GM23338 (cell line): ENCODE data around the gene ZNF511. TPM values are rescaled to one million over a fixed set of nuclear protein-coding genes. Genes with fewer than 3 reads are reported as not detected.

ENCODE experiments used
- ATAC-seq: fragments of 200-7000 bp; cut with Tn5 transposase; 3 replicates; pipeline ENCODE4 v1.9.1; 2020
- DNase-seq: peaks from one replicate; pipeline ENCODE4 v3.0.0-alpha.2; 2015; ENCODE audit warnings: low spot score
- H2AFZ ChIP-seq: fragments of 200-600 bp; sonication (generic); 2 replicates; pipeline ENCODE4 v1.8.0; 2016; ENCODE audit warnings: antibody characterized with exemption, mild to moderate bottlenecking, moderate library complexity
- H3F3A ChIP-seq: fragments of 200-600 bp; sonication (generic); replicated peaks from 2 replicates; pipeline ENCODE4 v1.8.0; 2017; ENCODE audit warnings: antibody characterized with exemption, mixed run types, low read depth
- H3K27ac ChIP-seq: fragments of 200-600 bp; sonication (generic); 2 replicates; pipeline ENCODE4 v1.6.1; 2016; ENCODE audit warnings: low read depth
- H3K27me3 ChIP-seq: fragments of 200-600 bp; sonication (generic); 2 replicates; pipeline ENCODE4 v1.8.0; 2016; ENCODE audit warnings: mild to moderate bottlenecking, mixed run types, moderate library complexity; ENCODE audit not compliant: insufficient read depth
- H3K36me3 ChIP-seq: fragments of 200-600 bp; sonication (generic); 2 replicates; pipeline ENCODE4 v1.8.0; 2016; ENCODE audit warnings: mild to moderate bottlenecking; ENCODE audit not compliant: insufficient read depth
- H3K4me1 ChIP-seq: fragments of 200-600 bp; sonication (generic); 2 replicates; pipeline ENCODE4 v1.8.0; 2016; ENCODE audit warnings: mild to moderate bottlenecking, moderate library complexity; ENCODE audit not compliant: insufficient read depth
- H3K4me2 ChIP-seq: fragments of 200-600 bp; sonication (generic); 2 replicates; pipeline ENCODE4 v1.7.1; 2017; ENCODE audit warnings: mixed run types
- H3K4me3 ChIP-seq: fragments of 200-600 bp; sonication (generic); 2 replicates; pipeline ENCODE4 v1.6.1; 2016; ENCODE audit warnings: mixed run types
- H3K79me2 ChIP-seq: fragments of 200-600 bp; sonication (generic); replicated peaks from 2 replicates; pipeline ENCODE4 v1.8.0; 2017; ENCODE audit warnings: mild to moderate bottlenecking; ENCODE audit not compliant: insufficient read depth
- H3K9me2 ChIP-seq: fragments of 200-600 bp; sonication (generic); 2 replicates; pipeline ENCODE4 v1.8.0; 2017; ENCODE audit not compliant: insufficient read depth
- H4K20me1 ChIP-seq: fragments of 200-600 bp; sonication (generic); replicated peaks from 2 replicates; pipeline ENCODE4 v1.8.0; 2017; ENCODE audit warnings: mild to moderate bottlenecking; ENCODE audit not compliant: insufficient read depth
- H3K27ac Mint-ChIP-seq: 2 replicates; pipeline ENCODE4 v1.8.0; 2020; ENCODE audit warnings: inconsistent platforms, mild to moderate bottlenecking, moderate library complexity, mixed read lengths
- H3K27me3 Mint-ChIP-seq: 3 replicates; pipeline ENCODE4 v1.8.0; 2022; ENCODE audit warnings: low read depth, mild to moderate bottlenecking, moderate library complexity, mixed read lengths, inconsistent platforms; ENCODE audit not compliant: insufficient read depth, poor library complexity
- H3K36me3 Mint-ChIP-seq: 3 replicates; pipeline ENCODE4 v1.8.0; 2021; ENCODE audit warnings: low read depth, mild to moderate bottlenecking, inconsistent platforms, moderate library complexity, mixed read lengths
- H3K4me1 Mint-ChIP-seq: 3 replicates; pipeline ENCODE4 v1.8.0; 2020; ENCODE audit warnings: mild to moderate bottlenecking, inconsistent platforms, mixed read lengths
- H3K4me3 Mint-ChIP-seq: 3 replicates; pipeline ENCODE4 v1.8.0; 2021; ENCODE audit warnings: moderate library complexity, mild to moderate bottlenecking, inconsistent platforms, mixed read lengths
- H3K9me3 Mint-ChIP-seq: 3 replicates; pipeline ENCODE4 v1.8.0; 2020; ENCODE audit warnings: moderate library complexity, mild to moderate bottlenecking, inconsistent platforms, mixed read lengths
- CREB1 ChIP-seq: fragments of 250-450 bp; sonication (Bioruptor Pico); IDR thresholded peaks from 2 replicates; pipeline ENCODE4 v1.5.0; 2020; ENCODE audit warnings: low read depth, mild to moderate bottlenecking, moderate library complexity
- EZH2 ChIP-seq: fragments of 200-600 bp; sonication (generic); IDR thresholded peaks from one replicate; pipeline ENCODE4 v1.8.0; 2017; ENCODE audit warnings: antibody characterized with exemption, mild to moderate bottlenecking, low read depth; ENCODE audit not compliant: unreplicated experiment
- EZH2phosphoT487 ChIP-seq: fragments of 200-600 bp; sonication (generic); IDR thresholded peaks from one replicate; pipeline ENCODE4 v1.8.1; 2018; ENCODE audit warnings: antibody characterized with exemption; ENCODE audit not compliant: unreplicated experiment
- STAT1 ChIP-seq: IDR thresholded peaks from one replicate; pipeline ENCODE4 v1.6.1; 2016; ENCODE audit warnings: antibody characterized with exemption; ENCODE audit not compliant: unreplicated experiment
- ZNF114 ChIP-seq: fragments of 250-450 bp; sonication (Bioruptor Pico); IDR thresholded peaks from 2 replicates; pipeline ENCODE4 v1.5.0; 2020; ENCODE audit warnings: mild to moderate bottlenecking, moderate library complexity
- ZNF331 ChIP-seq: fragments of 250-450 bp; sonication (Bioruptor Pico); IDR thresholded peaks from 2 replicates; pipeline ENCODE4 v1.5.0; 2020; ENCODE audit warnings: low read depth, mild to moderate bottlenecking, moderate library complexity
- polyA plus RNA-seq: library from polyadenylated mRNA; unstranded; fragments of >200 nt; fragmentation: Nextera tagmentation; extraction: Ambion mirVana; gene quantifications from 2 replicates; pipeline ENCODE4 v1.2.1, GENCODE V29; 2016
- total RNA-seq: library from RNA; depleted of rRNA; stranded (reverse); fragments of >200 nt; shearing (Covaris generic); gene quantifications from 2 replicates; pipeline ENCODE4 v1.2.3, GENCODE V29; 2014
- TF ChIP-seq, protein P1 (sequence below), 2 experiments: fragments of 200-600 bp in 1 of 2; sonication (generic) in 1 of 2; conservative IDR thresholded peaks; 2 replicates each; pipeline versions ENCODE4 v1.5.1 to v1.6.1; 2016 to 2017; ENCODE audit warnings: antibody characterized with exemption in 2 of 2, low read depth in 2 of 2, mild to moderate bottlenecking in 2 of 2, moderate library complexity in 1 of 2

ZNF511 gene
- total and polyA plus RNA-seq, 2 experiments from 2014 or later, result 41.3 to 104 TPM

DNA sequence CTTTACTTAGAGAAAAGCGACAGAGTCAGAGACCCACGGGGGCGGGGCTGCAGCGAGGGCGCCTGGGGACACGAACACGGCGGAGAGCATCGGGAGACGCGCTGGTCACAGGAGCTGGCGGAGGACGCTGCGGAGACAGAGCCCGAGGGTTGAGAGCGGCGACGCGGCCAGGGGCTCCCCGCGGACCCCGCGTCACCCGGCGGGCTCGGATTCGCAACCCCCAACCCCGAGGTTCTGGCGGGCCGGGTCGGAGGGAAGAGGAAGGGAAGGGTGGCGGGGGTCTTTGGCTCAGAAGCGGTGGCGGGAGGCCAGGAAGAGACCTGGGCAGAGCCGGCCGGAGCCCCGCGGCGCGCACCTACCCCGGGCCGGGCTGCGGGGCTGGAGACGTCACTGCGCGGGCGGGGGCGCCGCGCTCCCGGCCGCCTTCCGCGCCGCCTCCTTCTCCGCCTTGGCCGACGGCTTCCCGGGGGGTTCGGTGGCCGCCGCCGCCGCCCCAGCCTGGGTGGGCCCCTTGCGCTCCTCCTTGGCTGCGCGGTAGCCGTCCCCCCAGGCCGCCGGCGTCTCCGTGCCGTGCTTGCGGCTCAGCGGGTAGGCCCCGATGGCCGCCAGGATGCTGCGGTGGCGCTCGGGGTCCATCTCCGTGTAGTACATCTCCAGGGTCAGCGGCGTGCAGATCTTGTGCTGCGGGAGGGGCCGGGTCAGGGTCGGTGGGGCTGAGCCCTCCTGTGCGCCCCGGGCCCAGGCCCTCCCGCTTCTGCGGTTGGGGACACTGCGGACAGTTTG, 16.9 kb downstream of the ZNF511 start:
- Histone ChIP-seq H3K36me3 (no peaks in the 10 kb centered on the region), H3K4me3 (peak overlapping the region; percentile 68), H3K4me1 (peaks cover 17% of the 10 kb centered on the region), H3K79me2 (no peaks in the 10 kb centered on the region), H3F3A (0 out of 2 replicates have a peak, but pooled peaks cover 11% of the 10 kb centered on the region), H3K27ac (no peak overlapping the region), H3K4me2 (peak overlapping the region; percentile 87), H2AFZ (peak overlapping the region; percentile 95), H4K20me1 (no peaks in the 10 kb centered on the region), H3K27me3 (peaks cover 55% of the 10 kb centered on the region), H3K9me2 (no peaks in the 10 kb centered on the region)
- Mint-ChIP-seq H3K27ac (no peak overlapping the region), H3K4me3 (peak overlapping the region; percentile 72), H3K36me3 (no peaks in the 10 kb centered on the region; the same call in 2 of the 3 replicates), H3K27me3 (peaks cover 49% of the 10 kb centered on the region), H3K4me1 (peaks cover 19% of the 10 kb centered on the region), H3K9me3 (peaks cover 2% of the 10 kb centered on the region; the same call in 2 of the 3 replicates)
- DNase-seq (peak; percentile 47), ATAC-seq (peak; percentile 14)
- TF ChIP-seq STAT1, result no peak
- no peak for TF ChIP-seq EZH2phosphoT487
- peak; percentile 63 for TF ChIP-seq EZH2
- peak; percentile 21; the same call in 1 of the 2 replicates for TF ChIP-seq CREB1 (CRISPR knock-in tag)
- TF ChIP-seq ZNF114 (CRISPR knock-in tag), result no peak

DNA sequence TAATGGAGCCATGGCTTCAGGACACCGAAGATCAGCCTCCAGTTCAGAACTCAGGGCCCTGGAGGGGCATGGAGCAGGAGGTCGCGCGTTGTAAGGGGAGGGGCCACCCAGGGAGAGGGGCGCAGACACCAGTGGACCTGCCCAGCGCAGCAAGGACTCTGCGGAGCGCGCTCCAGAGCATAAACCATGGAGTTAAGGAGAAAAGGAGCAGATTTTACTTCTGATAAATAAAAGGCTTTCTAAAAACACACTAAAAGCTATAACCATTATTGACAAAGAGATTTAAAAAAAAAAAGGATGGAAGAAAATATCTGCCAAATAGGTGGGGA, 17.5 kb downstream of the ZNF511 start:
- Histone ChIP-seq H3K27ac (no peak overlapping the region), H3K27me3 (peaks cover 60% of the 10 kb centered on the region), H3K4me1 (peaks cover 17% of the 10 kb centered on the region), H3F3A (0 out of 2 replicates have a peak, but pooled peaks cover 11% of the 10 kb centered on the region), H3K9me2 (no peaks in the 10 kb centered on the region), H2AFZ (peak overlapping the region; percentile 95), H3K4me3 (peak overlapping the region; percentile 68), H3K4me2 (peak overlapping the region; percentile 87), H3K79me2 (no peaks in the 10 kb centered on the region), H3K36me3 (no peaks in the 10 kb centered on the region), H4K20me1 (no peaks in the 10 kb centered on the region)
- TF ChIP-seq, protein P1, sequence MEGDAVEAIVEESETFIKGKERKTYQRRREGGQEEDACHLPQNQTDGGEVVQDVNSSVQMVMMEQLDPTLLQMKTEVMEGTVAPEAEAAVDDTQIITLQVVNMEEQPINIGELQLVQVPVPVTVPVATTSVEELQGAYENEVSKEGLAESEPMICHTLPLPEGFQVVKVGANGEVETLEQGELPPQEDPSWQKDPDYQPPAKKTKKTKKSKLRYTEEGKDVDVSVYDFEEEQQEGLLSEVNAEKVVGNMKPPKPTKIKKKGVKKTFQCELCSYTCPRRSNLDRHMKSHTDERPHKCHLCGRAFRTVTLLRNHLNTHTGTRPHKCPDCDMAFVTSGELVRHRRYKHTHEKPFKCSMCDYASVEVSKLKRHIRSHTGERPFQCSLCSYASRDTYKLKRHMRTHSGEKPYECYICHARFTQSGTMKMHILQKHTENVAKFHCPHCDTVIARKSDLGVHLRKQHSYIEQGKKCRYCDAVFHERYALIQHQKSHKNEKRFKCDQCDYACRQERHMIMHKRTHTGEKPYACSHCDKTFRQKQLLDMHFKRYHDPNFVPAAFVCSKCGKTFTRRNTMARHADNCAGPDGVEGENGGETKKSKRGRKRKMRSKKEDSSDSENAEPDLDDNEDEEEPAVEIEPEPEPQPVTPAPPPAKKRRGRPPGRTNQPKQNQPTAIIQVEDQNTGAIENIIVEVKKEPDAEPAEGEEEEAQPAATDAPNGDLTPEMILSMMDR (conservative IDR thresholded peaks at IDR 0.05; ENCODE audit: low read depth in 2 of 2), result no peak
- no peak for TF ChIP-seq ZNF331 (CRISPR knock-in tag)
- TF ChIP-seq EZH2phosphoT487, result no peak
- TF ChIP-seq EZH2, result peak; percentile 37
- TF ChIP-seq CREB1 (CRISPR knock-in tag), result no peak
- no peak for TF ChIP-seq ZNF114 (CRISPR knock-in tag)
- H3K4me1 Mint-ChIP-seq, result peaks cover 19% of the 10 kb centered on the region
- H3K9me3 Mint-ChIP-seq, result peaks cover 2% of the 10 kb centered on the region; the same call in 2 of the 3 replicates
- ATAC-seq (no peak), DNase-seq (no peak)
- H3K36me3 Mint-ChIP-seq, result no peaks in the 10 kb centered on the region; the same call in 2 of the 3 replicates
- H3K27ac Mint-ChIP-seq, result no peak overlapping the region
- peak overlapping the region; percentile 66 for H3K4me3 Mint-ChIP-seq
- peaks cover 53% of the 10 kb centered on the region for H3K27me3 Mint-ChIP-seq
